GM23248 (cell line): ENCODE measurements around the gene ZNF3. TPM values are rescaled to one million over a fixed set of nuclear protein-coding genes. Genes with fewer than 3 reads are reported as not detected.

Experiments
- DNase-seq: peaks from one replicate; pipeline ENCODE4 v3.0.0-alpha.2; 2015
- H2AFZ ChIP-seq: fragments of 200-600 bp; sonication (generic); 2 replicates; pipeline ENCODE4 v1.6.1; 2016; ENCODE audit warnings: antibody characterized with exemption
- H3F3A ChIP-seq: fragments of 200-600 bp; sonication (generic); 2 replicates; pipeline ENCODE4 v1.6.1; 2016; ENCODE audit warnings: mild to moderate bottlenecking, antibody characterized with exemption, mixed run types; ENCODE audit not compliant: insufficient read depth
- H3K27ac ChIP-seq: fragments of 200-600 bp; sonication (generic); 2 replicates; pipeline ENCODE4 v1.5.1; 2016; ENCODE audit warnings: mild to moderate bottlenecking
- H3K27me3 ChIP-seq: fragments of 200-600 bp; sonication (generic); replicated peaks from 2 replicates; pipeline ENCODE4 v1.6.1; 2016; ENCODE audit warnings: mild to moderate bottlenecking; ENCODE audit not compliant: insufficient read depth
- H3K36me3 ChIP-seq: fragments of 200-600 bp; sonication (generic); 2 replicates; pipeline ENCODE4 v1.6.1; 2016; ENCODE audit warnings: low read depth, mild to moderate bottlenecking
- H3K4me1 ChIP-seq: fragments of 200-600 bp; sonication (generic); 2 replicates; pipeline ENCODE4 v1.6.1; 2016; ENCODE audit warnings: mild to moderate bottlenecking; ENCODE audit not compliant: insufficient read depth
- H3K4me2 ChIP-seq: fragments of 200-600 bp; sonication (generic); one replicate; pipeline ENCODE4 v1.6.1; 2016; ENCODE audit warnings: mild to moderate bottlenecking; ENCODE audit not compliant: unreplicated experiment
- H3K4me3 ChIP-seq: fragments of 200-600 bp; sonication (generic); 2 replicates; pipeline ENCODE4 v1.5.1; 2016; ENCODE audit warnings: mild to moderate bottlenecking
- H3K79me2 ChIP-seq: fragments of 200-600 bp; sonication (generic); 2 replicates; pipeline ENCODE4 v1.6.1; 2016; ENCODE audit warnings: mild to moderate bottlenecking; ENCODE audit not compliant: insufficient read depth
- H3K9ac ChIP-seq: fragments of 200-600 bp; sonication (generic); 2 replicates; pipeline ENCODE4 v1.6.1; 2016; ENCODE audit warnings: mild to moderate bottlenecking
- H3K9me2 ChIP-seq: fragments of 200-600 bp; sonication (generic); 2 replicates; pipeline ENCODE4 v1.6.1; 2016; ENCODE audit warnings: mixed run types, mild to moderate bottlenecking, moderate library complexity; ENCODE audit not compliant: insufficient read depth
- H3K9me3 ChIP-seq: fragments of 200-600 bp; sonication (generic); one replicate; pipeline ENCODE4 v1.6.1; 2017; ENCODE audit warnings: low read depth
- H4K20me1 ChIP-seq: fragments of 200-600 bp; sonication (generic); 2 replicates; pipeline ENCODE4 v1.6.0; 2016; ENCODE audit not compliant: insufficient read depth
- EZH2 ChIP-seq: fragments of 200-600 bp; sonication (generic); IDR thresholded peaks from 2 replicates; pipeline ENCODE4 v1.6.1; 2018; ENCODE audit warnings: antibody characterized with exemption, mild to moderate bottlenecking; ENCODE audit not compliant: insufficient read depth, poor library complexity, severe bottlenecking
- EZH2phosphoT487 ChIP-seq: fragments of 200-600 bp; sonication (generic); IDR thresholded peaks from 2 replicates; pipeline ENCODE4 v1.6.1; 2018; ENCODE audit warnings: antibody characterized with exemption, moderate library complexity, mild to moderate bottlenecking, low read depth; ENCODE audit not compliant: insufficient read depth
- WGBS, 2 experiments: methylation state at CpG; one replicate each; pipeline ENCODE4 v1.1.6; 2015 to 2017; ENCODE audit warnings: low lambda C conversion rate in 2 of 2, low coverage in 1 of 2; ENCODE audit errors: missing lambda C conversion rate in 2 of 2; 5-methylcytosine and 5-hydroxymethylcytosine counted together
- in situ Hi-C: fragments of 300-500 bp; cut with MboI; formaldehyde crosslinking; loops from 2 replicates; pipeline ENCODE4 v1.15.0; 2020
- polyA plus RNA-seq: library from polyadenylated mRNA; unstranded; fragments of >200 nt; fragmentation: Nextera tagmentation; extraction: Ambion mirVana; gene quantifications from 2 replicates; pipeline ENCODE4 v1.2.1, GENCODE V29; 2016
- total RNA-seq: library from RNA; depleted of rRNA; stranded (reverse); fragments of >200 nt; shearing (Covaris generic); gene quantifications from 2 replicates; pipeline ENCODE4 v1.2.3, GENCODE V29; 2014

The ZNF3 gene
- total and polyA plus RNA-seq, 2 experiments from 2014 or later: 13.3 to 13.8 TPM

- WGBS, 2 experiments: 39 to 44% methylated on average over 17 to 19 of the region's 19 CpGs
- Histone ChIP-seq H3F3A (peaks cover 81% of the 10 kb centered on the region), H3K4me1 (peaks cover 36% of the 10 kb centered on the region), H3K27ac (peak overlapping the region; percentile 94), H3K9me2 (no peaks in the 10 kb centered on the region), H3K79me2 (peaks cover 63% of the 10 kb centered on the region), H3K9ac (0 out of 2 replicates have a peak overlapping the region, but pooled peaks have one; percentile 83), H3K9me3 (no peaks in the 10 kb centered on the region), H2AFZ (no peak overlapping the region), H3K4me2 (no peak overlapping the region), H4K20me1 (no peaks in the 10 kb centered on the region), H3K36me3 (peaks cover 30% of the 10 kb centered on the region), H3K4me3 (no peak overlapping the region), H3K27me3 (no peaks in the 10 kb centered on the region)
- peak; percentile 47 for DNase-seq
- TF ChIP-seq EZH2phosphoT487: no peak
- no peak for TF ChIP-seq EZH2
- in situ Hi-C loops: no loop called here
These were observed 10.1 kb upstream of the ZNF3 start for GRCh38 chr7:100091411-100092181.

- Histone ChIP-seq H3K27me3 (no peaks in the 10 kb centered on the region), H3K4me3 (no peak overlapping the region), H3K27ac (peak overlapping the region; percentile 94), H4K20me1 (no peaks in the 10 kb centered on the region), H3K4me1 (peaks cover 40% of the 10 kb centered on the region), H3K4me2 (peak overlapping the region; percentile 85), H3F3A (peaks cover 85% of the 10 kb centered on the region), H3K36me3 (peaks cover 26% of the 10 kb centered on the region), H3K9me3 (no peaks in the 10 kb centered on the region), H2AFZ (no peak overlapping the region), H3K9me2 (no peaks in the 10 kb centered on the region), H3K9ac (peak overlapping the region; percentile 83; the same call in 1 of the 2 replicates), H3K79me2 (peaks cover 55% of the 10 kb centered on the region)
- 84 to 87% methylated on average over 14 of the region's 14 CpGs for WGBS, 2 experiments
- TF ChIP-seq EZH2phosphoT487: no peak
- TF ChIP-seq EZH2: no peak
- in situ Hi-C loops: no loop called here
- DNase-seq: peak; percentile 48
These were observed 9.2 kb upstream of the ZNF3 start for GRCh38 chr7:100090527-100091410.

- DNase-seq: peak; percentile 73
- Histone ChIP-seq H4K20me1 (no peaks in the 10 kb centered on the region), H3K4me3 (peak overlapping the region; percentile 78), H3K9me2 (no peaks in the 10 kb centered on the region), H3K4me1 (peaks cover 40% of the 10 kb centered on the region), H3F3A (peaks cover 76% of the 10 kb centered on the region), H3K9me3 (no peaks in the 10 kb centered on the region), H3K4me2 (peak overlapping the region; percentile 85), H3K27me3 (no peaks in the 10 kb centered on the region), H2AFZ (peak overlapping the region; percentile 89), H3K79me2 (peaks cover 50% of the 10 kb centered on the region), H3K27ac (peak overlapping the region; percentile 94), H3K9ac (peak overlapping the region; percentile 83), H3K36me3 (peaks cover 19% of the 10 kb centered on the region; the same call in 1 of the 2 replicates)
- TF ChIP-seq EZH2phosphoT487: no peak
- no peak for TF ChIP-seq EZH2
- in situ Hi-C loops: no loop called here
- WGBS, 2 experiments: 8 to 9% methylated on average over 7 of the region's 7 CpGs
These were observed 8.1 kb upstream of the ZNF3 start for GRCh38 chr7:100089458-100090196.
